GM12891 (cell line): ENCODE data around the gene RITA1.

Experiments used
- PAX5 ChIP-seq: IDR thresholded peaks from 2 replicates; pipeline ENCODE4 v1.6.1; 2011; ENCODE audit warnings: low read length, moderate library complexity, mild to moderate bottlenecking; ENCODE audit not compliant: insufficient read depth, severe bottlenecking
- POLR2A ChIP-seq: IDR thresholded peaks from 2 replicates; pipeline ENCODE4 v1.6.1; 2011; ENCODE audit warnings: low read depth, low read length, control low read depth
- POLR2AphosphoS5 ChIP-seq: IDR thresholded peaks from 2 replicates; pipeline ENCODE4 v1.6.1; 2011; ENCODE audit warnings: low read depth, low read length, control low read depth
- POU2F2 ChIP-seq: IDR thresholded peaks from 2 replicates; pipeline ENCODE4 v1.6.1; 2011; ENCODE audit warnings: low read depth, mild to moderate bottlenecking, control low read depth, low read length, moderate library complexity
- SPI1 ChIP-seq: IDR thresholded peaks from 2 replicates; pipeline ENCODE4 v1.6.1; 2011; ENCODE audit warnings: low read depth, low read length, control low read depth
- TAF1 ChIP-seq: IDR thresholded peaks from 2 replicates; pipeline ENCODE4 v1.6.1; 2011; ENCODE audit warnings: low read depth, low read length, control low read depth

- TF ChIP-seq TAF1 (no peak), POLR2AphosphoS5 (no peak), POLR2A (no peak), SPI1 (no peak), PAX5 (no peak), POU2F2 (no peak)
Measured at GRCh38 chr12:113164014-113164413, 21.5 kb upstream of the RITA1 start.
